Heart left ventricle (tissue), 13 donors: ENCODE data around the gene SOHLH1.

Experiments used
- POLR2A ChIP-seq, 2 donors: fragments of 450-650 bp; IDR thresholded peaks; one replicate each; pipeline ENCODE4 v1.6.1; 2017; ENCODE audit warnings: antibody characterized with exemption in 2 of 2, mild to moderate bottlenecking in 2 of 2, moderate library complexity in 2 of 2
- TF ChIP-seq, protein P1 (sequence below), 12 donors: fragments of 200-600 bp; sonication (generic) in 4 of 12; IDR thresholded peaks; one replicate each; pipeline versions ENCODE4 v1.5.0 to v1.8.0; 2018 to 2022; ENCODE audit warnings: antibody characterized with exemption in 12 of 12, mild to moderate bottlenecking in 5 of 12
- donor health status: ischemic (EF 13 %, LVEDD 7.1; RV severe dilation, severe dysfunction).
- donor health status: DM: no; HTN: yes; CAD: no.
- donor health status: DM: no; HTN: no; CAD: no.
- donor health status: ischemic (EF 25% LVEDD 6.9; RV normal size, moderate dysfunction).
- donor health status: ischemic (EF 25% LVEDD 5.7; RV mildly dilated, moderate dysfunction).
- donor health status: ischemic (EF 35%, LVEDD 5.7; RV mildly dilated, moderate dysfunction).
- donor health status: nonischemic (EF 11% LVEDD 7.7; RV severe dilation, severe dysfunction).
- donor health status: DM: yes; HTN: yes; CAD: no.
- donor health status: PGD.
- donor health status: ischemic (EF 29% LVEDD 5.4; RV normal size, mild dysfunction).
- donor health status: nonischemic (EF 23%, LVEDD 6.1; RV moderate dilation, normal function).

DNA sequence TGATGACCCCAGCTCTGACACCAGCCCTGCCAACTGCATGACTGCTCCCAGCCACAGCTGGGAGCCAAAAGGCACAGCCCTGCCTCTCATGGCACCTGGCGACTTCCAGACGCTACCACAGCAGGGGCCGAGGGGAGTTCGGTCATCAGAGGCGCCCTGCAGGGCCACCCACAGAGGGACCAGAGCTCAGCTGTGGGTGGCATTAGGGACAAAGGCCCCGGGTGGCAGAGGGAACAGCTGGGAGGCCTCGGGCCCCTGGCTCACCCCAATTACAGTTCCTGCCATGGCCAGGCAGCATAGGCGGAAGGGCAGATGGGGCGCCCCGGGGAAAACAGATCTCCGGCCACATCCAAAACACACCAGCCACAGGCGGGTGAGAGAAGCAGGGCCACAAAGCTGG, 3.6 kb downstream of the SOHLH1 start:
- TF ChIP-seq, protein P1, sequence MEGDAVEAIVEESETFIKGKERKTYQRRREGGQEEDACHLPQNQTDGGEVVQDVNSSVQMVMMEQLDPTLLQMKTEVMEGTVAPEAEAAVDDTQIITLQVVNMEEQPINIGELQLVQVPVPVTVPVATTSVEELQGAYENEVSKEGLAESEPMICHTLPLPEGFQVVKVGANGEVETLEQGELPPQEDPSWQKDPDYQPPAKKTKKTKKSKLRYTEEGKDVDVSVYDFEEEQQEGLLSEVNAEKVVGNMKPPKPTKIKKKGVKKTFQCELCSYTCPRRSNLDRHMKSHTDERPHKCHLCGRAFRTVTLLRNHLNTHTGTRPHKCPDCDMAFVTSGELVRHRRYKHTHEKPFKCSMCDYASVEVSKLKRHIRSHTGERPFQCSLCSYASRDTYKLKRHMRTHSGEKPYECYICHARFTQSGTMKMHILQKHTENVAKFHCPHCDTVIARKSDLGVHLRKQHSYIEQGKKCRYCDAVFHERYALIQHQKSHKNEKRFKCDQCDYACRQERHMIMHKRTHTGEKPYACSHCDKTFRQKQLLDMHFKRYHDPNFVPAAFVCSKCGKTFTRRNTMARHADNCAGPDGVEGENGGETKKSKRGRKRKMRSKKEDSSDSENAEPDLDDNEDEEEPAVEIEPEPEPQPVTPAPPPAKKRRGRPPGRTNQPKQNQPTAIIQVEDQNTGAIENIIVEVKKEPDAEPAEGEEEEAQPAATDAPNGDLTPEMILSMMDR (IDR thresholded peaks at IDR 0.05), result no peak
- TF ChIP-seq POLR2A (IDR thresholded peaks at IDR 0.05), result no peak
